Mesenchymal stem cell (in vitro differentiated cells and primary cell): ENCODE results near the gene CRYL1.

ENCODE experiments used
- DNase-seq: peaks from one replicate; pipeline ENCODE4 v3.0.0-alpha.2; 2013
- H2AFZ ChIP-seq: one replicate; pipeline ENCODE4 v1.6.1; 2013; ENCODE audit warnings: low read depth, mild to moderate bottlenecking, control low read depth, inconsistent platforms, low read length, moderate library complexity
- H2AK5ac ChIP-seq: 2 replicates; pipeline ENCODE4 v1.6.1; 2013; ENCODE audit warnings: low read length, moderate library complexity, mild to moderate bottlenecking, inconsistent platforms; ENCODE audit not compliant: severe bottlenecking
- H2BK120ac ChIP-seq: one replicate; pipeline ENCODE4 v1.6.1; 2013; ENCODE audit warnings: low read depth, mild to moderate bottlenecking, inconsistent platforms, low read length, moderate library complexity
- H2BK12ac ChIP-seq, 2 experiments: one replicate each; pipeline ENCODE4 v1.6.1; 2013; ENCODE audit warnings: inconsistent platforms in 2 of 2, low read length in 2 of 2, mild to moderate bottlenecking in 2 of 2, moderate library complexity in 2 of 2, control low read depth in 1 of 2
- H2BK15ac ChIP-seq: one replicate; pipeline ENCODE4 v1.6.1; 2013; ENCODE audit warnings: mild to moderate bottlenecking, low read depth, inconsistent platforms; ENCODE audit not compliant: poor library complexity, severe bottlenecking
- H2BK5ac ChIP-seq: 2 replicates; pipeline ENCODE4 v1.6.1; 2013; ENCODE audit warnings: low read depth, mild to moderate bottlenecking, low read length, control low read depth, inconsistent platforms; ENCODE audit not compliant: poor library complexity, severe bottlenecking
- H3K14ac ChIP-seq, 2 experiments: one replicate each; pipeline ENCODE4 v1.6.1; 2013; ENCODE audit warnings: inconsistent platforms in 2 of 2, low read length in 2 of 2, control low read depth in 1 of 2, mild to moderate bottlenecking in 1 of 2, moderate library complexity in 1 of 2
- H3K18ac ChIP-seq, 2 experiments: one replicate each; pipeline ENCODE4 v1.6.1; 2013; ENCODE audit warnings: inconsistent platforms in 2 of 2, low read length in 2 of 2, control low read depth in 1 of 2, low read depth in 1 of 2, mild to moderate bottlenecking in 1 of 2
- H3K23ac ChIP-seq, 2 experiments: one replicate each; pipeline ENCODE4 v1.6.1; 2013; ENCODE audit warnings: inconsistent platforms in 2 of 2, low read length in 2 of 2, mild to moderate bottlenecking in 2 of 2, moderate library complexity in 2 of 2, control low read depth in 1 of 2
- H3K27ac ChIP-seq: 2 replicates; pipeline ENCODE4 v1.5.1; 2013; ENCODE audit warnings: mild to moderate bottlenecking, moderate library complexity, low read length, control low read depth, inconsistent platforms; ENCODE audit not compliant: poor library complexity, severe bottlenecking
- H3K27me3 ChIP-seq, 2 experiments: 2 replicates each; pipeline versions ENCODE4 v1.6.1 to v1.7.0; 2013; ENCODE audit warnings: low read length in 2 of 2, mild to moderate bottlenecking in 2 of 2, moderate library complexity in 2 of 2, control low read depth in 1 of 2, inconsistent platforms in 1 of 2; ENCODE audit not compliant: control insufficient read depth in 1 of 2, insufficient read depth in 1 of 2
- H3K36me3 ChIP-seq, 2 experiments: 2 replicates each; pipeline versions ENCODE4 v1.6.1 to v1.7.0; 2013; ENCODE audit warnings: low read length in 2 of 2, control low read depth in 1 of 2, inconsistent platforms in 1 of 2, low read depth in 1 of 2, mild to moderate bottlenecking in 1 of 2; ENCODE audit not compliant: insufficient read depth in 2 of 2, control insufficient read depth in 1 of 2
- H3K4ac ChIP-seq, 2 experiments: one replicate each; pipeline ENCODE4 v1.6.1; 2013; ENCODE audit warnings: inconsistent platforms in 2 of 2, low read length in 2 of 2, mild to moderate bottlenecking in 2 of 2, moderate library complexity in 2 of 2, control low read depth in 1 of 2, low read depth in 1 of 2
- H3K4me1 ChIP-seq: 2 replicates; pipeline ENCODE4 v1.6.1; 2013; ENCODE audit warnings: low read depth, low read length, control low read depth; ENCODE audit not compliant: control insufficient read depth, insufficient read depth
- H3K4me2 ChIP-seq: 2 replicates; pipeline ENCODE4 v1.6.1; 2013; ENCODE audit warnings: low read length, mild to moderate bottlenecking, inconsistent platforms; ENCODE audit not compliant: poor library complexity, severe bottlenecking
- H3K4me3 ChIP-seq, 2 experiments: 2 replicates each; pipeline versions ENCODE4 v1.5.1 to v1.7.0; 2013; ENCODE audit warnings: low read length in 2 of 2, mild to moderate bottlenecking in 2 of 2, control low read depth in 1 of 2, low read depth in 1 of 2; ENCODE audit not compliant: insufficient read depth in 1 of 2
- H3K79me1 ChIP-seq: replicated peaks from 2 replicates; pipeline ENCODE4 v1.6.1; 2013; ENCODE audit warnings: mild to moderate bottlenecking, control low read depth, low read length, inconsistent platforms; ENCODE audit not compliant: poor library complexity, severe bottlenecking
- H3K9ac ChIP-seq: 2 replicates; pipeline ENCODE4 v1.7.0; 2013; ENCODE audit warnings: mild to moderate bottlenecking, low read length, moderate library complexity
- H3K9me3 ChIP-seq: 2 replicates; pipeline ENCODE4 v1.7.0; 2013; ENCODE audit warnings: mild to moderate bottlenecking, low read length; ENCODE audit not compliant: control insufficient read depth
- H4K8ac ChIP-seq: one replicate; pipeline ENCODE4 v1.6.1; 2013; ENCODE audit warnings: inconsistent platforms, mild to moderate bottlenecking, low read length, moderate library complexity
- H4K91ac ChIP-seq: one replicate; pipeline ENCODE4 v1.6.1; 2013; ENCODE audit warnings: mild to moderate bottlenecking, low read length, inconsistent platforms
- WGBS: methylation state at CpG from one replicate; pipeline ENCODE4 v1.1.7; 2013; ENCODE audit warnings: mixed read lengths; 5-methylcytosine and 5-hydroxymethylcytosine counted together

Gene CRYL1

GRCh38 chr13:20487927-20488326, 37.7 kb downstream of the CRYL1 start:
- Histone ChIP-seq H2AFZ (no peak overlapping the region), H3K27ac (no peak overlapping the region), H3K27me3 (no peaks in the 10 kb centered on the region), H2AK5ac (no peak overlapping the region), H2BK5ac (no peak overlapping the region), H2BK120ac (no peak overlapping the region), H2BK15ac (no peak overlapping the region), H4K91ac (no peak overlapping the region), H3K4me2 (no peak overlapping the region), H3K18ac (no peak overlapping the region), H3K4me3 (no peak overlapping the region), H3K4me1 (no peaks in the 10 kb centered on the region), H2BK12ac (no peak overlapping the region), H4K8ac (no peak overlapping the region), H3K4ac (no peak overlapping the region), H3K9me3 (no peaks in the 10 kb centered on the region), H3K36me3 (peaks cover 0 to 4% of the 10 kb centered on the region in 2 experiments), H3K79me1 (no peaks in the 10 kb centered on the region), H3K14ac (no peak overlapping the region), H3K23ac (no peak overlapping the region), H3K9ac (no peak overlapping the region)
- no peak for DNase-seq
- 100% methylated on average over 3 of the region's 3 CpGs for WGBS

GRCh38 chr13:20482787-20483186, 42.9 kb downstream of the CRYL1 start:
- H3K14ac ChIP-seq, result no peak overlapping the region
- H2AK5ac ChIP-seq, result no peak overlapping the region
- DNase-seq, result no peak

GRCh38 chr13:20482275-20482761, 43.3 kb downstream of the CRYL1 start:
- Histone ChIP-seq H3K14ac (no peak overlapping the region), H2BK12ac (no peak overlapping the region), H2BK5ac (no peak overlapping the region), H2AFZ (no peak overlapping the region), H3K4me1 (peaks cover 3% of the 10 kb centered on the region), H4K8ac (no peak overlapping the region), H3K36me3 (no peaks in the 10 kb centered on the region), H3K23ac (no peak overlapping the region), H4K91ac (no peak overlapping the region), H3K27ac (no peak overlapping the region), H3K9me3 (no peaks in the 10 kb centered on the region), H3K18ac (no peak overlapping the region), H3K79me1 (no peaks in the 10 kb centered on the region), H3K4me3 (no peak overlapping the region), H3K9ac (no peak overlapping the region), H3K4ac (no peak overlapping the region), H3K27me3 (no peaks in the 10 kb centered on the region), H2AK5ac (no peak overlapping the region), H3K4me2 (no peak overlapping the region), H2BK120ac (no peak overlapping the region), H2BK15ac (no peak overlapping the region)
- no peak for DNase-seq
- WGBS, result 55% methylated on average over 8 of the region's 11 CpGs

More at GRCh38 chr13:20482787-20483186, 42.9 kb downstream of the CRYL1 start:
- Histone ChIP-seq H3K9ac (no peak overlapping the region), H3K27ac (no peak overlapping the region), H3K23ac (no peak overlapping the region), H3K4ac (no peak overlapping the region), H3K4me2 (no peak overlapping the region), H2BK15ac (no peak overlapping the region), H3K79me1 (no peaks in the 10 kb centered on the region), H3K4me1 (peaks cover 3% of the 10 kb centered on the region), H4K8ac (no peak overlapping the region), H3K27me3 (no peaks in the 10 kb centered on the region), H3K9me3 (no peaks in the 10 kb centered on the region), H3K36me3 (no peaks in the 10 kb centered on the region), H2BK120ac (no peak overlapping the region), H2BK5ac (no peak overlapping the region), H3K4me3 (no peak overlapping the region), H2AFZ (no peak overlapping the region), H2BK12ac (no peak overlapping the region), H4K91ac (no peak overlapping the region), H3K18ac (no peak overlapping the region)
- 98% methylated on average over 5 of the region's 6 CpGs for WGBS

- Histone ChIP-seq H3K4me2 (no peak overlapping the region), H3K9ac (no peak overlapping the region)
Measured at GRCh38 chr13:20477394-20477793, 48.3 kb downstream of the CRYL1 start.

More at GRCh38 chr13:20477394-20477793, 48.3 kb downstream of the CRYL1 start:
- Histone ChIP-seq H3K4ac (no peak overlapping the region), H2BK5ac (no peak overlapping the region), H3K4me3 (no peak overlapping the region), H4K8ac (no peak overlapping the region), H3K4me1 (peaks cover 24% of the 10 kb centered on the region), H3K36me3 (no peaks in the 10 kb centered on the region), H4K91ac (no peak overlapping the region), H2BK12ac (no peak overlapping the region), H3K27me3 (no peaks in the 10 kb centered on the region), H3K23ac (no peak overlapping the region), H2AK5ac (no peak overlapping the region), H3K79me1 (no peaks in the 10 kb centered on the region), H2BK15ac (no peak overlapping the region), H3K14ac (no peak overlapping the region), H3K27ac (no peak overlapping the region), H2AFZ (no peak overlapping the region), H3K18ac (no peak overlapping the region), H3K9me3 (no peaks in the 10 kb centered on the region), H2BK120ac (no peak overlapping the region)
- 94% methylated on average over 2 of the region's 3 CpGs for WGBS
- DNase-seq, result no peak
